Measurements from ENCODE around the gene BICD2. TPM values are rescaled to one million over a fixed set of nuclear protein-coding genes. Genes with fewer than 3 reads are reported as not detected.

The BICD2 gene
- total RNA-seq, 1 donor from 2014 or later = 29.4 TPM

DNA sequence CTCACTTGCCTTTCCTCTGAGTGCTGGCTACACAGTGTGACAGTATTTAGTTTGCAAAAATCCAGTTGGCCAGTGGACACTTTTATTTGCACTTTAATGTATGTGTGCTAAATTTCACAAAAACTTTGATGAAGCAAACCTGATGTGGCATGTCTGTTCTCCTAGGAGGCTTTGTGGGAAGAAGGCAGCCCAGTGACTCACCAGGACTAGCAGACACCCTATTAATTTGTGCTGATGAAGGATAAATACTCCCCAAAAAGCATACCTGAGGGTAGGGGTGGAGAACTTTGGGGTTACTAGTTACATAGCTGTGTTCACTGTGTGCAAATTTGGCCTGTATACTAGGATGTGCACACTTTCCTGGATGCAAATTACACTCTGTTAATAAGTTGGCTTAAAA lies 55.4 kb downstream of the BICD2 start:
- H3K4me3 Mint-ChIP-seq = no peak overlapping the region
- DNase-seq (ENCODE audit: low spot score) = no peak
- H3K36me3 Mint-ChIP-seq (ENCODE audit: low read depth) = peaks cover 21% of the 10 kb centered on the region
- peaks cover 32% of the 10 kb centered on the region for H3K4me1 Mint-ChIP-seq (ENCODE audit: low read depth)
- no peak overlapping the region for H3K27ac Mint-ChIP-seq
- H3K27me3 Mint-ChIP-seq (ENCODE audit: insufficient read depth) = no peaks in the 10 kb centered on the region
- intact Hi-C loops (cut with micrococcal nuclease) = no loop called here
- H3K9me3 Mint-ChIP-seq = no peaks in the 10 kb centered on the region

- intact Hi-C loops (cut with micrococcal nuclease) = loop anchor here (2.0 kb wide), 1 partner anchor 37 kb away; the partner anchor contains the start of gene IPPK
- no peak overlapping the region for H3K27ac Mint-ChIP-seq
- no peak for DNase-seq (ENCODE audit: low spot score)
- H3K27me3 Mint-ChIP-seq (ENCODE audit: insufficient read depth) = no peaks in the 10 kb centered on the region
- H3K9me3 Mint-ChIP-seq = no peaks in the 10 kb centered on the region
- H3K4me1 Mint-ChIP-seq (ENCODE audit: low read depth) = peaks cover 32% of the 10 kb centered on the region
- H3K36me3 Mint-ChIP-seq (ENCODE audit: low read depth) = peaks cover 12% of the 10 kb centered on the region
- H3K4me3 Mint-ChIP-seq = no peak overlapping the region
Measured at GRCh38 chr9:92707530-92707929, 57.1 kb downstream of the BICD2 start.

GRCh38 chr9:92706218-92706940 lies 58.3 kb downstream of the BICD2 start:
- H3K27ac Mint-ChIP-seq = peak overlapping the region; percentile 9
- H3K9me3 Mint-ChIP-seq = no peaks in the 10 kb centered on the region
- H3K4me1 Mint-ChIP-seq (ENCODE audit: low read depth) = peaks cover 21% of the 10 kb centered on the region
- H3K27me3 Mint-ChIP-seq (ENCODE audit: insufficient read depth) = no peaks in the 10 kb centered on the region
- peak; percentile 32 for DNase-seq (ENCODE audit: low spot score)
- peaks cover 5% of the 10 kb centered on the region for H3K36me3 Mint-ChIP-seq (ENCODE audit: low read depth)
- no peak overlapping the region for H3K4me3 Mint-ChIP-seq
- intact Hi-C loops (cut with micrococcal nuclease) = loop anchor here (1.0 to 2.0 kb wide), 2 partner anchors 36 to 381 kb away; partner anchors contain the start of genes CENPP, IPPK and NOL8

DNA sequence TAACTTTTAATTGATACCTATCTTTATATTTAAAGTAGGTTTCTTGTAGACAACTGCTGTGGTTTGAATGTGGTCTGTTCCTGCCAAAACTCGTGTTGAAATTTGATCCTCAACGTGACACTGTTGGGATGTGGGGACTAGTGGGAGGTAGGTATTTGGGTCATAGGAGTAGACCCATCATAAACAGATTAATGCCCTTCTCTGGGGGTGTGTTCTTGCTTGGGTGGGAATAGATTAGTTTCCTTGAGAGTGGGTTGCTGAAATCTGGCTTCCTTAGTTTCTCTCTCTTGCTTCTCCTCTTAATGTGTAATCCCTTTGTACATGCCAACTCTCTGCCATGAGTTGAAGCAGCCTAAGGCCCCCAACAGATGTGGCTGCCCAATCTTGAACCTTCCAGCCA lies 60.1 kb downstream of the BICD2 start:
- intact Hi-C loops (cut with micrococcal nuclease) = no loop called here
- no peaks in the 10 kb centered on the region for H3K27me3 Mint-ChIP-seq (ENCODE audit: insufficient read depth)
- peaks cover 15% of the 10 kb centered on the region for H3K4me1 Mint-ChIP-seq (ENCODE audit: low read depth)
- H3K9me3 Mint-ChIP-seq = no peaks in the 10 kb centered on the region
- no peak overlapping the region for H3K27ac Mint-ChIP-seq
- peaks cover 3% of the 10 kb centered on the region for H3K36me3 Mint-ChIP-seq (ENCODE audit: low read depth)
- no peak overlapping the region for H3K4me3 Mint-ChIP-seq
- no peak for DNase-seq (ENCODE audit: low spot score)

DNA sequence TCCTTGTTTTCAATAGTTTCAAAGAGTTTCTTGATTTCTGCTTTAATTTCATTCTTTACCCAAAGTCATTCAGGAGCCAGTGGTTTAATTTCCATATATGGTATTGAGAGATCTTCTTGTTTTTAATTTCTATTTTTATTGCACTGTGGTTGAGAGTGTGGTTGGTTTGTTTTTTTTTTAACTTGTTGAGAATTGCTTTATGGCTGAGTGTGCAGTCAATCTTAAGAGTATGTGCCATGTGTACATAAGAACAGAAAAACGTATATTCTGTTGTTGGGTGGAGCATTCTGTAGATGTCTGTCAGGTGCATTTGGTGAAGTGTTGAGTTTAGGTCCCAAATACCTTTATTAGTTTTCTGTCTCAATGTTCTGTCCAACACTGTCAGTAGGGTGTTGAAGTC lies 68.0 kb downstream of the BICD2 start:
- peaks cover 9% of the 10 kb centered on the region for H3K36me3 Mint-ChIP-seq (ENCODE audit: low read depth)
- H3K27me3 Mint-ChIP-seq (ENCODE audit: insufficient read depth) = peaks cover 18% of the 10 kb centered on the region
- intact Hi-C loops (cut with micrococcal nuclease) = no loop called here
- H3K9me3 Mint-ChIP-seq = peaks cover 50% of the 10 kb centered on the region
- H3K4me1 Mint-ChIP-seq (ENCODE audit: low read depth) = peaks cover 13% of the 10 kb centered on the region
- no peak overlapping the region for H3K27ac Mint-ChIP-seq
- H3K4me3 Mint-ChIP-seq = no peak overlapping the region
- DNase-seq (ENCODE audit: low spot score) = no peak

GRCh38 chr9:92686954-92687353 lies 77.7 kb downstream of the BICD2 start:
- no peaks in the 10 kb centered on the region for H3K4me1 Mint-ChIP-seq (ENCODE audit: low read depth)
- H3K36me3 Mint-ChIP-seq (ENCODE audit: low read depth) = no peaks in the 10 kb centered on the region
- peaks cover 5% of the 10 kb centered on the region for H3K27me3 Mint-ChIP-seq (ENCODE audit: insufficient read depth)
- H3K27ac Mint-ChIP-seq = no peak overlapping the region
- peaks cover 17% of the 10 kb centered on the region for H3K9me3 Mint-ChIP-seq
- H3K4me3 Mint-ChIP-seq = no peak overlapping the region
- intact Hi-C loops (cut with micrococcal nuclease) = no loop called here
- DNase-seq (ENCODE audit: low spot score) = no peak

DNA sequence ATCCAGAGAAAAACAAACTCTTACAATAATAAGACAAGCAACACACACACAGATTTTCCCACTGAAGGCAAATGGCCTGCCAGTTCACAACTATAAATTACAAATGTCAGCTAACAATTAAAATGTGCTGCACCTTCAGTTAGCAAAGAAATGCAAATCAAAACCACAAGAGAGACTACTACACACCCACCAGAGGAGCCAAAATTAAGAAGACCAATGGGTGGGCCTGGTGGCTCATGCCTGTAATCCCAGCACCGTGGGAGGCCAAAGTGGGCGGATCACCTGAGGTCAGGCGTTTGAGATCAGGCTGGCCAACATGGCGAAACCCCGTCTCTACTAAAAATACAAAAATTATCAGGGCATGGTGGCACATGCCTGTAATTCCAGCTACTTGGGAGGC lies 79.6 kb downstream of the BICD2 start:
- no peaks in the 10 kb centered on the region for H3K36me3 Mint-ChIP-seq (ENCODE audit: low read depth)
- DNase-seq (ENCODE audit: low spot score) = no peak
- no peak overlapping the region for H3K4me3 Mint-ChIP-seq
- no peaks in the 10 kb centered on the region for H3K4me1 Mint-ChIP-seq (ENCODE audit: low read depth)
- intact Hi-C loops (cut with micrococcal nuclease) = no loop called here
- H3K27ac Mint-ChIP-seq = no peak overlapping the region
- H3K27me3 Mint-ChIP-seq (ENCODE audit: insufficient read depth) = peaks cover 5% of the 10 kb centered on the region
- peaks cover 2% of the 10 kb centered on the region for H3K9me3 Mint-ChIP-seq

GRCh38 chr9:92682269-92682668 lies 82.4 kb downstream of the BICD2 start:
- H3K9me3 Mint-ChIP-seq = no peaks in the 10 kb centered on the region
- intact Hi-C loops (cut with micrococcal nuclease) = no loop called here

GRCh38 chr9:92680166-92681119 lies 84.2 kb downstream of the BICD2 start:
- DNase-seq (ENCODE audit: low spot score) = no peak
- no peaks in the 10 kb centered on the region for H3K9me3 Mint-ChIP-seq
- no peak overlapping the region for H3K27ac Mint-ChIP-seq
- no peaks in the 10 kb centered on the region for H3K4me1 Mint-ChIP-seq (ENCODE audit: low read depth)
- peaks cover 2% of the 10 kb centered on the region for H3K27me3 Mint-ChIP-seq (ENCODE audit: insufficient read depth)
- peaks cover 2% of the 10 kb centered on the region for H3K36me3 Mint-ChIP-seq (ENCODE audit: low read depth)
- intact Hi-C loops (cut with micrococcal nuclease) = no loop called here
- H3K4me3 Mint-ChIP-seq = no peak overlapping the region

More at GRCh38 chr9:92682269-92682668, 82.4 kb downstream of the BICD2 start:
- Mint-ChIP-seq H3K27ac (no peak overlapping the region), H3K4me3 (no peak overlapping the region), H3K27me3 (ENCODE audit: insufficient read depth) (peaks cover 2% of the 10 kb centered on the region), H3K4me1 (ENCODE audit: low read depth) (no peaks in the 10 kb centered on the region), H3K36me3 (ENCODE audit: low read depth) (no peaks in the 10 kb centered on the region)
- DNase-seq (ENCODE audit: low spot score) = no peak

DNA sequence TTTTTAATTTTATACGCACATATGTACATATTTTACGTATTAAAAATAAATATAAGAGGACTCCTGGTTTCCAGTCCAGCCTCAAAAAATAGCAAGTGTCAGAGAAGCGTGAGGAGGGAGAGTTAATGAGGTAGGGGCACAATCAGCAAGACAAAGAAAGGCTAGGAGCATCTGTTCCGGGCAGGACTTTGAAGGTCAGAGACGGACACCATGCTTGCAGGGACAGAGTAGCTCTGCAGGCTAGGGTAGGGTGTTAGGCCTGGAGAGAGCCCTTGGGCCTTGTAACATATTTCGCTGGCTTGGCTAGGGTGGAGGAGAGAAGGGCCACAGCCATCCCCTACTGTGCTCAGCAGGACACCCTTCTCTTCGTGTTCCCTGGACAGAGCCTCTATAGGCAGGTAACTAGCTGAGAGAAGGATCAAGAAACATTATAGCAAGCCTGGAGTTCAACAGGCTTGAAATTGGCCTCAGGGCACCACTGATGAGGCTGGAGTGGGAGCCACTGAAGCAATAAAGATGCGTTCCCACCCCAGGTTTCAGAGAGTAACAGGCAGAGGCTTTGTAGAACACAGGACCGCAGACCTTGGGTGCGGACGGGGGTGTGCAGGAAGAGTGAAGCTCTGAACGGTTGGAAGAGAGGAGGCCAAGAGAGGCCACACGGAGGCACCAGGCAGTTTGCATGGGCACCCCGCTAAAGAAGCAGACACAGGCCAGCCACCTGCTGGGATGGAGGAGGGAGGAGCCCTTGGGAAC lies 85.0 kb downstream of the BICD2 start:
- intact Hi-C loops (cut with micrococcal nuclease) = loop anchor here (10.0 kb wide), 1 partner anchor 415 kb away; the partner anchor contains the start of gene CARD19
- no peaks in the 10 kb centered on the region for H3K4me1 Mint-ChIP-seq (ENCODE audit: low read depth)
- peaks cover 2% of the 10 kb centered on the region for H3K36me3 Mint-ChIP-seq (ENCODE audit: low read depth)
- no peak for DNase-seq (ENCODE audit: low spot score)
- H3K4me3 Mint-ChIP-seq = no peak overlapping the region
- H3K27me3 Mint-ChIP-seq (ENCODE audit: insufficient read depth) = peaks cover 2% of the 10 kb centered on the region
- no peaks in the 10 kb centered on the region for H3K9me3 Mint-ChIP-seq
- H3K27ac Mint-ChIP-seq = no peak overlapping the region

DNA sequence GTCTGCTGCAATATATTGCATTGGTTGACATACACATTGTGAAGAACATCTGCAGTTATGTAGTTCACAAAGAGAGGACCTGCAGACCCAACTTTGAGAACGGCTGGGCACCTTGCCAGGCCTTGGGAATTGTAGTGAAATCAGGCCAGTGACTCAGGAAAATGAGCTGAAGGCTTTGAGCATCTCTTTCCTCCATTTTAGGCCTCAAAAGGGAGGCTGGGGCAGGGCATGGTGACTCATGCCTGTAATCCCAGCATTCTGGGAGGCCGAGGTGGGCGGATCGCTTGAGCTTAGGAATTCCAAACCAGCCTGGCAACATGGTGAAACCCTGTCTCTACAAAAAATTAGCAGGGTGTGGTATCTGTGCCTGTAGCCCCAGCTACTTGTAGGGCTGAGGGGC lies 93.3 kb downstream of the BICD2 start:
- intact Hi-C loops (cut with micrococcal nuclease) = loop anchor here (2.0 to 10.0 kb wide), 3 partner anchors 25 to 423 kb away; partner anchors contain the start of gene CARD19
- peak overlapping the region; percentile 88 for H3K4me3 Mint-ChIP-seq
- no peak for DNase-seq (ENCODE audit: low spot score)

GRCh38 chr9:92669890-92670708 lies 94.5 kb downstream of the BICD2 start, which contains the start of gene IPPK:
Gene IPPK, minus strand, starts transcription at chr9:92670131. Its CDS starts 143 bp downstream, at chr9:92669988.
- Mint-ChIP-seq H3K4me3 (peak within 1 kb of the TSS; percentile 88), H3K9me3 (no peaks in the 10 kb centered on the region), H3K36me3 (ENCODE audit: low read depth) (peaks cover 22% of the 10 kb centered on the region), H3K27ac (peak within 1 kb of the TSS; percentile 88), H3K4me1 (ENCODE audit: low read depth) (peaks cover 38% of the 10 kb centered on the region), H3K27me3 (ENCODE audit: insufficient read depth) (no peaks in the 10 kb centered on the region)
- intact Hi-C loops (cut with micrococcal nuclease) = loop anchor here (1.0 to 10.0 kb wide), 12 partner anchors 23 to 1497 kb away; partner anchors contain the start of genes CARD19, CENPP, IARS1 and NOL8
- DNase-seq (ENCODE audit: low spot score) = peak; percentile 98

More for the DNA sequence above, 93.3 kb downstream of the BICD2 start:
- Mint-ChIP-seq H3K27me3 (ENCODE audit: insufficient read depth) (no peaks in the 10 kb centered on the region), H3K36me3 (ENCODE audit: low read depth) (peaks cover 20% of the 10 kb centered on the region), H3K9me3 (no peaks in the 10 kb centered on the region), H3K4me1 (ENCODE audit: low read depth) (peaks cover 28% of the 10 kb centered on the region), H3K27ac (no peak overlapping the region)

Measured in activated T-helper 1 cell treated with anti-CD3 and anti-CD28 coated beads, Interleukin-12 subunit alpha, Interleukin-12 subunit beta, Interleukin-2, Interleukin-4 antibody, amounts not matched to agents 30 ng/mL and 10 ng/mL and 1 ng/mL, durations not matched to agents 14 hours and 24 hours and 36 hours (primary cell).